Stimulated activated CD8-positive, alpha-beta memory T cell treated with anti-CD3 and anti-CD28 coated beads, Interleukin-15, amount 100 ng/mL, for 48 hours (primary cell): ENCODE results near the gene PRIM1.
A peak's percentile ranks its signal among the peaks of the same experiment; 100 is the strongest.
"Not testable (repeated sequence)": the region's sequence is repeated elsewhere in the genome, so short reads cannot be mapped to it uniquely, and the experiment has no call there.

Source experiments
- DNase-seq, 2 donors: peaks; one replicate each; pipeline ENCODE4 v3.0.0-alpha.2; 2020; ENCODE audit warnings: low read depth in 2 of 2

PRIM1 gene

DNA sequence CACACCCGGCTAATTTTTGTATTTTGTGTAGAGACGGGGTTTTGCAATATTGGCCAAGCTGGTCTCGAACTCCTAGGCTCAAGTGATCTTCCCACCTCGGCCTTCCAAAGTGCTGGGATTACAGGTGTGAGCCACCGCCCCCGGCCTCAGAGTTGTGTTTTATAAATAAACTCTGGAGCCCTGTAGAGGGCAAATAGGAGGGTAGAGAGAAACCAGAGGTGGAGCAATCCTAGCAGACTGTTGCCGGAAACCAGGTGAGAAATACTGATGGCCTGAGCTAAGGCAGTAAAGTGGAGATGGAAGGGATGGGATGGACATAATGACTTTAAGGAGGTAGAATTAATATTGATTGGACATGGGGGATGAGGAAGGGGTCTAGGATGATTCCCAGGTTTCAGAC, 8.3 kb upstream of the PRIM1 start:
- no peak for DNase-seq

DNA sequence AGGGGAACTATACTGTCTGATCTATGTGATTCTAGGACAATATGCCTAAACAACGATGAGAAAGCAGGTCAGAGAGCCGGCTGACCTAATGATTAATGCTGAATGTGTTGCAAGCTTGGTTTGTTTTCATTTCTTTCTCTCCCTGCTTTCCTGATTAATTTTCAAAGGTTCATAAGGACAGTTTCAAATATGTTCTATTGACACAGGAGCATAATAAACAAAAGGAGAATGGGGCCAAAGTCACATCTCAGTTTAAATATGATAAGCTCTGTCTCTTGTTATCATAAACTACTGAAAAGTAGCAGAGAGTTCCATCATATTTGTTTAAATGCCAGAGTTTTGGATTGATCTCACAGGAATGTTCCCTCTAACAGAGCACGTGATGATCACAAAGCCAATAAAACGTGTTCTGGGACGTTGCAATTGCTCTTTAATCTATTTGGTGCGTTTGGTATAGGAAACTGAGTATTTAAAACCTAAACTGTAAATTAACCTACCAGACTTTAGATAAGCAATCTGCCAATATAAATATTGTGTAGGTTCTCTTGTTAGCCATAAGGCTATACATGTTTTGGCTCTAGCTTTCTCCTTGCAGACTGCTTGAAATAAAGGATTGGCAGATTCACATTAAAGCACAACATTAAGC, 7.3 kb upstream of the PRIM1 start:
- DNase-seq = no peak

DNA sequence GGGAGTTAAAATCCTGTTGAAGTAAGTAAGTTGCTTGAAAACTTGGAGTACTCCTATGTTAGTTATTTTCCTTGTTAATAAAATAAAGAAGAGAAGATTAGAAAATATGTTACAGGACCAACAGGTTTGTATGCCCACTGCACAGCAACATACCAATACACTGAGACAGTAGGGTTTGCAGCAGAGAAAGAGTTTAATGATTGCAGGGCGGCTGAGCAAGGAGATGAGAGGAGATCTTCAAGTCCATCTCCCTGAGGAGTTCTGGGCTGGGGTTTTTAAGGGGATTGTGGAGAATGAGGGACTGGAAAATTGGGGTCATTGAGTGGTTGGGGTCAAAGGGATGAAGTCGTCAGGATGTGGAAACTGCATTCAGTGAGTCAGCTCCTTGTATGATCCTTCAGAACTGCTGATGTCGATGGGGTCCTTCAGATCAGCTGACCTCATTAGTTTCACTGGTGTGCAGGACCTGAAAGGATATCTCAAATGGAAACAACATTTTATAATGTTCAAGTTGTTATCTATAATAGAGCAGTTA, 6.7 kb upstream of the PRIM1 start:
- DNase-seq = no peak

DNA sequence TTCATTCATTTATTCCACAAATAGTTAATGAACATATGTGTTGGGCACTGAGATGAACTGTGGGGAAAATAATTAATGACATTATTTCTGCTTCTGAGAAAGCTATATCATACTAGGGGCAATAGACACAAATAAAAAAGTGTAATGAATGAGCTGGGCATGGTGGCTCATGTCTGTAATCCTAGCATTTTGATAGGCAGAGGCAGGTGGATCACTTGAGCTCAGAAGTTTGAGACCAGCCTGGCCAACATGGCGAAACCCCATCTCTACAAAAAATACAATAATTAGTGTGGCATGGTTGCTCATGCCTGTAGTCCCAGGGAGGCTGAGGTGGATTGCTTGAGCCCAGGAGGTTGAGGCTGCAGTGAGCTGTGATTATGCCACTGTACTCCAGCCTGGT, 5.8 kb upstream of the PRIM1 start:
- not testable (repeated sequence) for DNase-seq

DNA sequence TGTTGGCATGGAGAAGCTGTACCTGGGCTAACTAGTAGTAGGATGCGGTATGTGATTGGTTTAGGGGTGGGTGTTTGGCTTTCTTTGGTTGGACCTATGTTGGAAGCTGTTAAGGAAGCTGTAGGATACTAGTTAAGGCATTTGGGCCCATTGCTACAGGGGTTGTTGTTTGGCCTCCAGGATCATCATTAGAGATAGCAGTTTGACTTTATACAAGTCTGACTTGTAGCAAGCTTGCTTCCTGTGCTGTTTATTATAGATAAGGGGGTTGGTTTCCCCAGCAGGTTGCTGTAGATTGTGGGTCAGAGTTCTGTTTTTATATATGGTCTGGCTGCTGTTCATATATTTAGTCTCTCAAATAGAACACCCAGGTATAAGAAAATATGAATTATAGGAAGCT, 1.4 kb upstream of the PRIM1 start:
- no peak for DNase-seq

DNA sequence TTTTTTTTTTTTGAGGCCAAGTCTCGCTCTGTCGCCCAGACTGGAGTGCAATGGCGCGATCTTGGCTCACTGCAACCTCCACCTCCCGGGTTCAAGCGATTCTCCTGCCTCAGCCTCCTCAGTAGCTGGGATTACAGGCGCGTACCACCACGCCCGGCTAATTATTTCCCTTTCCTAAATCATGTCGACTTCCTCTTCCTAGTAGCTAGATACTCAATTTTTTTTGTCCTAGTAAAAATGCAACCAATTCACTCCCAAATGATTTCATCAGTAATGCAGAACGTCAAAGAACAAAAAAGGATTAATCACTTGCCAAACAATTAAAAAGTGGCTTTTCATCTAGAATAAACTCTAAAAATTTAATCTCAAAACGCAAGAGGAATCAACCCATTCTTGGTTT, 1.5 kb downstream of the PRIM1 start:
- not testable (repeated sequence) for DNase-seq

DNA sequence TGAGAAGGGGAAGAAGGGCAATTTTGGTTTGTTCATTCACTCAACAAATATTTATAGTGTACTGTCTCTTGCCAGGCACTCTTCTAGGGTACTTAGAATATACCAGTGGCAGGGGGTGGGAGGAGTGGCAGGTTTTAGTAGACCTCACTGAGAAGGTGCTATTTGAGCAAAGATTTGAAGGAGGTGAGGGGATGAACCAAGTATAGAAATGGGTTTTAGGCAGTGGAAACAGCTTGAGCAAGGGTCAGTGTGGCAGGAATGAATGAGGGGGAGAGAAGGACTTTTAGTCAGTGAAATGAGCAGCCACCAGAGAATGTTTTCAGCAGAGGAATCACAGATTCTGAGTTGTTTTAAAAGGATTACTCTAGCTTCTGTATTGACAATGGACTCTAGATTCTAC, 2.3 kb downstream of the PRIM1 start:
- DNase-seq = no peak

DNA sequence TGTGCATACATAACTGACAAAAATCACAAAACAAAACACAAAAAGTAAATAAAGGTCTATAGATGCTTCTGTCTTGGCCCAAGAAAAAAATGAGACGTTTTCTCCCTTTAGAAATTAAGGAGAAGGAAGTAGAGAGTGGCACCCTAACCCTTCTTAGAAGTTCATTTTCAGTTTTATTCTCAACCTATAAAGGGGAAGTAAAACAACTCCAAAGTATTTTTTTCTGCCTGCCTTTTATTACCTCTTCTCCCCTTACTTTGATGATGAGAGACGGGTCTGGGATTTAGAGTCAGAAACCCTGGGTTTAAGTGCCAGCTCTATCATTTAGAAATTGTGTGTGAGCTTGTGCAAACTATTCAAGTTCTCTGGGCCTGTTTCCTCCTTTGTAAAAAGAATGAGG, 2.8 kb downstream of the PRIM1 start:
- no peak for DNase-seq

DNA sequence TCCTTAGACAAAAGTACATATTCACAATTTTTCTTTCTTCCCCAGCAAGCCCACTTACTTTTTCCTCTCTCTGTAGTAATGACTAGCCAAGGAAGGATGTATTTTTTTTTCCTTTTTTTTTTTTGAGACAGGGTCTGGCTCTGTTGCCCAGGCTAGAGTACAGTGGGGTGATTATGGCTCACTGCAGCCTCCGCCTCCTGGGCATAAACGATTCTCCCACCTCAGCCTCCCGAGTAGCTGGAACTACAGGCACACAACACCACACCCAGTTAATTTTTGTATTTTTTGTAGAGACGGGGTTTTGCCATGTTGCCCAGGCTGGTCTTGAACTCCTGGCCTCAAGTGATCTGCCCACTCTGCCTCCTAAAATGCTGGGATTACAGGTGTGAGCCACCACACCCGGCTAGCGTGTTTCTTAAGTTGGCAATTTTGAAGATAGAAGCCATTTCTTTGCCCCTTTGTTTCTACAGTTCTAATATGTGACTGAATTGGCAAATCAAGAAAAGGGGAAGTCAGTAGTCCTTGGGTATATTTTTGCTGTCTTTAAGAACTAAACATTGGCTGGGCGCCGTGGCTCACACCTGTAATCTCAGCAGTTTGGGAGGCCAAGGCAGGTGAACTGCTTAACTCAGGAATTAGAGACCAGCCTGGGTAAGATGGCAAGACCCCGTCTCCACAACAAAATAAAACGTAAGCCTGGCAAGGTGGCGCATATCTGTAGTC, 23.8 kb downstream of the PRIM1 start:
- DNase-seq = no peak

DNA sequence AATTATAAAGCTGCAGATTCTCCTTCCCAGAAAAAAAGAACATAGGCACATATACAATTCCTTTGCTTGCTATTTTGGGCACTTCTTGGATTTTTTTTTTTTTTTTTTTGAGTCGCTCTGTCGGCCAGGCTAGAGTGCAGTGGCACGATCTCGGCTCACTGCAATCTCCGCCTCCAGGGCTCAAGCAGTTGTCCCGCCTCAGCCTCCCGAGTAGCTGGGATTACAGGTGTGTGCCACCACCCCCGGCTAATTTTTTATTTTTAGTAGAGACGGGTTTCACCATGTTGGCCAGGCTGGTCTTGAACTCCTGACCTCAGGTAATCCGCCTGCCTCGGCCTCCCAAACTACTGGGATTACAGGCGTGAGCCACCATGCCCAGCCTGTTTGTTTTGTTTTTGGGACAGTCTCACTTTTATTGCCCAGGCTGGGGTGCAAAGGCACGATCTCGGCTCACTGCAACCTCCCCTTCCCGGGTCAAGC, 25.9 kb downstream of the PRIM1 start:
- not testable (repeated sequence) for DNase-seq

DNA sequence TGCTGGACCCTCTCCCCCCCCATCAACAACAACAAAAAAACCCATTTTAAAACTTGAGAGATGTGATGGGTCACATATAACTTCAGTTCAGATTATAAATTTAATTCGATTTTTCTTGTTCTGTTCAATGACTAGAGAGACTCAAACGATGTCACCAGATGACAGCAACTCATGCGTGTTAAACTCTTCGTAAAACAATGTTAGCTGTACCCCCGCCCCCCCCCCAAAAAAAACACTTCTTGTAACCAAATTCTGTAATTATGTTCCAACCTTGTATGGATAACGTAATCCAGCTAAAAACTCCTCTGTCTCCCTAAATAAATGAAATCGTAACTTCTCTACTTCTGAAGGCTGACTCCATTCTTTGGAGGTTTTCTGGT, 26.4 kb downstream of the PRIM1 start:
- DNase-seq = no peak

DNA sequence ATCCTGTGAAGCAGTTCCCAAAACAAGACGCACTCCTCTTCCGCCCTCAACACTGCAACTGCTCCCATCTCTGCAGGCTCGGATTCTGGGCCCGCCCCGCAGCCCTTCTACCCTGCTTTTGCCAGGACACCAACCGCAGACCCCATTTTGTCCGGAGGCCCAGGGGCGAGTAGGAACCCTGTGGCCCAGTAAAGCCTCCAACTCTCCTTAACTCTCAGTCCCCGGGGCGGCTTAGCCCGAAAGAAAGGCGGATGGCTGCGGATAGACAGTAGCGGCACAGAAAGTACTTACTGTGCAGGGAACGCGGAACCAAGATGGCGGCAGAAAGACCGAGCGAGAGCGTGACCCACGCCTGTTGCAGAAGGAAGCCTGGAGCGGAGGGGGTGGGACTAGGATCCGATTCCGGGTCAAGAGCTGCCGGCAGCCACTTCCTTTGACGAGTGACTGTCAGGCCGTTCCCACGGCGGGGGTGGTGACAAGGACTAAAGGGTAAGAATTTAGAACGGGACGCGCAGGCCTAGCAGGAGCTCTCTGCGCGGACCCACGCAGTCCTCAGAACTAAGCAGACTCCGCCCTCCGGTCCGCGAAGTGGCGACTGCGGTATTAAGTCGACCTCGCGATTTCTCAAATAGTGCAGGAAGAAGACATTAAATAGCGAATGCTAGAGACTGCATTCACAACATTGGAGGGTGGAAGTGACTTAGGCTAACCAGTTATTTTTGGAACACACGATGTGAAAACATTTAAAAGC, 27.0 kb downstream of the PRIM1 start, which contains the start of gene NACA:
Gene NACA, minus strand, starts transcription at position 328 of the 751 bp plus-strand sequence. CDS start 778 bp downstream, outside the sequence.
- DNase-seq = peak; percentile 99

DNA sequence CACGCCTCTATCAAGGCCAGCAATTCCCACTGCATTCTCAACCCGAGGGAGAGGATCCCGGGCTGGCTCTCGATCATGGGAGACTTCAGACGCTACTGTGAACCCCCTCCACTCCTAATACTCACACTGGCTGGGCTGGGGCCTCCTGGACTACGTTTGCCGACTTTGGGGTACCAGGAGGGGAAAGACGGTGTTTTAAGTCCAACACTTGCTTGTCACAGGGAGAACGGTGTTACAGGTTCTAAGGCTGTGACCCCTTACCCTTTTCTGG, 27.5 kb downstream of the PRIM1 start:
- DNase-seq = no peak

DNA sequence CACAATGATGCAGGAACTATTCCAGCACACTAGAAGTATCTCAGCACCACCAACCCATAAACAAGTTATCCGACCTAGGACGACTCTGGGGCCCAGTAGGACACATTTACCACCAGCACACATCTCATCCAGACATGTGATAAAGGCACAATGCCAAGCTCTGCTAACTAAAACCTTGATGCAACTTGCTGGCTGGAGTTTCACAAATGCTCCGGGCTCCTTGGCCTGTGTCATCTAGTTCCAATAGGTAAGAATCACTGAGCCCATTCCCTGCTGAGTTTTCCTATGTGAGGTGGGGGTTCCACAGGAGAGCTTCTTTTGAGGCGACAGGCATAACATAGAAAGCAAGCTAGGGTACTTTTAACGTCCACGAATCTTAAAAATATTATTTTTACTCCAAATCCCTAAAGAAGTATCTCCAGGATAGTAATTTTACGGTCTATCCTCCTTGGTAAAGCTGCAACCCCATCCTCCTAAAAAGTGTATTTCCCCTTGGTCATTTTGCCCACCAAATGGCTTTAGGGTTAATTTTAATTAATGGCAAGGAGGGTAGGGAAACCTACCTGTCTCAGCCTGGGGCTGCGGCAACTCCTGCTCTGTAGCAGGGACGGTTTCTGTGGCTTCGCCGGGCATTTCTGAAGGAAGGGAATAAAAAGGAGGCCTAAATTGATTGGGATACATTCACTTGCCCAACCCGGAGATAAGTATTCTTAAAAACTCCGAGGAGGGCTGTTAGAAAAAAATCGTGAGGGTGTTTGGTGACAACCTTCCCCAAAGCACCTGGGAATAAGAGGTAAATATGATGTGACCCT, 28.0 kb downstream of the PRIM1 start:
- DNase-seq = no peak

DNA sequence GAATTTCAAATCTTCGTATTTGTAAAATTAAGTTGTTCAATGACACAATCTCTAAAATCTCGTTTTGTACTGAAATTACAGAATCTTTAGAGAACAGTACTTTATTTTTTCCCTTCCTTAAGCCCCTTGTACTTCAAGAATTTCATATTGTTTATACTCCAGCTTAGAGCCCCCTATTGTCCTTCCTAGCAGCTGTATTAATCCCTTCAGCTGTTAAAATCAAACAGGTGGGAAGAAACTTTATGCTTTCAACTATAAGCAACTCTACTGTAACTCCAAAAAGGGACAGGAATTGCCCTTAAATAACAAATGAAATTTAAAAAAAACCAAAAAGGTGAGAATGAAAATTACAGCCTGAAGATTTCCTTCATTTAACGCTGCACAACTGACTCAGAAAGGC, 28.8 kb downstream of the PRIM1 start:
- no peak for DNase-seq

DNA sequence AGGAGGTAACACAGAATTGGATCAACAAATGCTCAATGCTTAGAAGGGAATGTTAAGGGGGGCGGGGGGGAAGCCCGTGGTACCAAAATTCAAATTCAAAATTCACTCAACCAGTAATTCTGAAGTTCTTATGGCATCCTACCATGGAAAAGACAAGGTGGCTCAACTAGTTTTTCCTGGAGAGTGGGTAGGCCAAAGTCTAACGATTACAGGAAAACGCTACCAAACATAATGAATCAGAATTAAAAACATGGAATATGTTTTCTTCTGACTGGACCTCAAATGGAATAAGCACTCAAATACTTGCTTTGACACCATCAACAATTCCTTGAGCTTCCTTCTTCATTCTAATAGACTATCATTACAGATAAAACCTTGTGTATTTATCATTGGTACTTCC, 29.3 kb downstream of the PRIM1 start:
- no peak for DNase-seq

DNA sequence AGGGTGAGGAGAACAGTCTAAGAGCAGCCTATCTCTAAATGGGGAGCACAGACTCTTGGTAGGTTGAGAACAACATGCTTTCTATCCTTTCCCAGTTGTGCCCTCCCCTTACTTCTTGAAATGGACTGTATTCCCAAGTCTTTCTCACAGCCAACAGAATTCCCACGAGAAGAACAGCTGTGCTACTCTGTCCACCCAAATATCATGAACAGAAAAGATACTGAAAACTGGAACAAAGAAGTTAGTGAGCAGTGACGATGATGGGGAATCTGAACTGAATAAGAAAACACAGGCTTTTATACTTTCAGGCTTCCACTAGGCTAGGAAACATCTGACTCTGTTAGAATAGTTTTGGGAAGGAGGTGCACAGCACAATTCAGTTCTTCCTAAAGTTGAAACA, 30.4 kb downstream of the PRIM1 start:
- no peak for DNase-seq

DNA sequence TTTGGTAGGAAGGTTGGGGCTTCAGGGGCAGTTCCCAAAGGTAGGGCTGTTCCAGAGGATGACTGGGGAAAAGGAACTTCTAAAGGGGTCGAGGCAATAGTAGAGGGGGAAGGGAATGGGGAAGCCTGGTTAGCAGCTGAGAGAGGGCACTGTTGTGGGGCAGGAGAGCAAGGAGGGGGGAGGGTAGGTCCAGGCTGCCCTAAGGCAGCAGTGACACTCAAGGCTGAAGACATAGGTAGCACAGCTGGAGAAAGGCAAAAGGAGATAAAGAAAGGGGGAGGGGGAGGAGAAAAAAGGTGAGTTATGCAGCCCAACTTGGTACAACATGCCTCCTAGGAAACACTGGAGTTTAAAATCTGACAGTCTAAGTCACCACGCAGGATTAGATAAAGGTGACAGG, 30.9 kb downstream of the PRIM1 start:
- DNase-seq = no peak

DNA sequence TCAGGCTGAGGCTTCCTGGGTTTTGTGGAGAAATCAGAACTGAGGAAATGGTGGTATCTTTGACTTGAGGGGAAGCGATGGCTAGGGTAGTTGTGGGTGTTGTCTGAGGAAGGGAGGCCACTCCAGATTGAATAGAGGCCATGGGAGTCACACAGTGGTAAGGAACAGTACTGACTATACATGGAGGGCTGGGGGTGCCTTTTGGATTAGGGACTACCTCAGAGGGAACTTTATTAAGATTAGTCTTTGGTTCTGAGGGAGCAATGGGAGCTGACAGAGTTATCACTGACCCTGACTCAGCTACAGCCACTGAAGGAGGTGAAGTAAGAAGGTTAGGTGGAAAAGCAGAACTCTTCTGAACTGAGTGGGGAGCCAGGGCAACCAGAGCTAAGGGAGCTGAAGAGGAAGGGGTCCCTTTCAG, 31.4 kb downstream of the PRIM1 start:
- DNase-seq = no peak

DNA sequence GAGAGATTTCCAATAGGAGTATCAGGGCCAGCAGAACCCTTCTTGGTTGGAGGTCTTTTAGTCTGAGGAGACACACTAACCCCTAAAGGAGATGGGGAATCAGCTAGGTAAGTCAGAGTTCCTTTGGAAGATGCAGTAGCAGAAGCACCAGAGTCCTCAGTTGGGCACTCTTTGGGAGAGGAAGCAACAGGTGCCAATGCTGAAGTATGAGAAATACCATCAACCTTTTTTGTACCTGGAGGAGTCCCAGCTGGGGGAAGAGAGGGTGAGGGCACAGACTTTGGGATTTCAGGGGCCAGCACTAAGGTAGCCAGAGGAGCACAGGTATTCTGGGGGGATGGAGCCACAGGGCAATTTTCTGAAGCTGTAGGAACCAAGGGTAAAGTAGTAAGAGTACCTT, 33.1 kb downstream of the PRIM1 start:
- no peak for DNase-seq

DNA sequence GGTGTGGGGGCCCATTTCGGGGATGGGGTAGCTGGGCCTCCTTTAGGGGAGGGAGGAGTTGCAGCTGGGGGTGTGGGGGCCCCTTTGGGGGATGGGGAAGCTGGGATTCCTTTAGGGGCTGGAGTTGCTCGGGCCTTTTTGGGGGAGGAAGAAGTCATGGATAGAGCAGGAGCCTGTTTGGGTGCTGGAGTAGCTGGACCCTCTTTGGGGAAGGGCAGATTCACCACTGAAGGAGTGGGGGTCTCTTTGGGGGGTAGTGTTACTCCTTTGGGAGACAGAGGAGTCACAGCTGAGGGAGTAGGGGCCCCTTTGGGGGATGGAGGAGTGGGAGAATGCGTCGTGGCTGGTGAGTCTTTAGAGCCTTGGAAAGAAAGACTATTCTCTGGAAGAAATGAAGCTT, 33.5 kb downstream of the PRIM1 start:
- no peak for DNase-seq

DNA sequence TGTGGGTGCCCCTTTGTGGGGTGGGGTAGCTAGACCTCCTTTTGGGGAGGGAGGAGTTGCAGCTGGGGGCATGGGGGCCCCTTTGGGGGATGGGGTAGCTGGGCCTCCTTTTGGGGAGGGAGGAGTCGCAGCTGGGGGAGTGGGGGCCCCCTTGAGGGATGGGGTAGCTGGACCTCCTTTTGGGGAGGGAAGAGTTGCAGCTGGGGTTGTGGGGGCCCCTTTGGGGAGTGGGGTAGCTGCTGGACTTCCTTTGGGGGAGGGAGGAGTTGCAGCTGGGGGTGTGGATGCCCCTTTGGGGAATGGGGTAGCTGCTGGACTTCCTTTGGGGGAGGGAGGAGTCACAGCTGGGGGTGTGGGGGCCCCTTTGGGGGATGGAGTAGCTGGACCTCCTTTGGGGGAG, 34.0 kb downstream of the PRIM1 start:
- DNase-seq = no peak
